GM21360 (cell line): ENCODE measurements around the gene OR2L8.

Experiments used
- ATAC-seq: cut with Tn5 transposase; IDR thresholded peaks from one replicate; pipeline ENCODE4 v1.9.1; 2021; ENCODE audit warnings: mild to moderate bottlenecking, moderate library complexity; ENCODE audit not compliant: unreplicated experiment

OR2L8 gene

GRCh38 chr1:247948558-247948957 lies at the start of gene OR2L8:
Gene OR2L8 (plus strand): TSS chr1:247948858. CDS start chr1:247948858, 0 bp downstream.
- no peak for ATAC-seq

- ATAC-seq = no peak
These were observed 44.5 kb upstream of the OR2L8 start for GRCh38 chr1:247904122-247904521.

GRCh38 chr1:247905181-247905580 lies 43.5 kb upstream of the OR2L8 start:
- ATAC-seq = no peak

GRCh38 chr1:247905910-247906503 lies 42.7 kb upstream of the OR2L8 start:
- no peak for ATAC-seq

GRCh38 chr1:247906504-247907047 lies 42.1 kb upstream of the OR2L8 start:
- no peak for ATAC-seq

GRCh38 chr1:247908766-247909165 lies 39.9 kb upstream of the OR2L8 start:
- ATAC-seq = no peak

- no peak for ATAC-seq
These were observed 34.9 kb upstream of the OR2L8 start for GRCh38 chr1:247913786-247914185.

- no peak for ATAC-seq
These were observed 33.6 kb upstream of the OR2L8 start for GRCh38 chr1:247914941-247915662.

GRCh38 chr1:247919952-247920351 lies 28.7 kb upstream of the OR2L8 start, which contains the start of gene OR2T8:
Gene OR2T8 (plus strand): TSS chr1:247920252. CDS start chr1:247921018, 766 bp downstream.
- ATAC-seq = no peak

- ATAC-seq = no peak
These were observed 24.7 kb upstream of the OR2L8 start for GRCh38 chr1:247923941-247924340.

GRCh38 chr1:247924868-247925267 lies 23.8 kb upstream of the OR2L8 start, which contains the start of gene OR2AJ1:
Gene OR2AJ1 (plus strand): TSS chr1:247924889. CDS start chr1:247933769, 8,880 bp downstream.
- ATAC-seq = no peak

- ATAC-seq = no peak
These were observed 14.7 kb upstream of the OR2L8 start for GRCh38 chr1:247933989-247934388.

- no peak for ATAC-seq
These were observed 12.9 kb upstream of the OR2L8 start for GRCh38 chr1:247935781-247936180.

- no peak for ATAC-seq
These were observed 12.2 kb upstream of the OR2L8 start for GRCh38 chr1:247936415-247936814.

- peak; percentile 100 for ATAC-seq
These were observed 11.5 kb upstream of the OR2L8 start for GRCh38 chr1:247936965-247937734.

- ATAC-seq = no peak
These were observed 6.0 kb upstream of the OR2L8 start for GRCh38 chr1:247942624-247943023.

- ATAC-seq = no peak
These were observed 4.8 kb downstream of the OR2L8 start for GRCh38 chr1:247953408-247953807.

GRCh38 chr1:247961791-247962190 lies 13.1 kb downstream of the OR2L8 start:
- no peak for ATAC-seq

- no peak for ATAC-seq
These were observed 14.4 kb downstream of the OR2L8 start for GRCh38 chr1:247962911-247963588.

GRCh38 chr1:247964933-247965332 lies 16.3 kb downstream of the OR2L8 start, which contains the start of gene OR2AK2:
Gene OR2AK2 (plus strand): TSS chr1:247965233. CDS start chr1:247965377, 144 bp downstream.
- ATAC-seq = no peak
